ENCODE results near the gene LRRC58.

The LRRC58 gene

GRCh38 chr3:120311863-120312794, 37.0 kb downstream of the LRRC58 start:
- no peak overlapping the region for H3K4me3 ChIP-seq
- no peak overlapping the region for H3K27ac ChIP-seq
- no peak for DNase-seq (ENCODE audit: low spot score)
- TF ChIP-seq CTCF (IDR thresholded peaks at IDR 0.05) = no peak

- Histone ChIP-seq H3K4me3 (no peak overlapping the region), H3K27ac (no peak overlapping the region)
- TF ChIP-seq CTCF (IDR thresholded peaks at IDR 0.05) = no peak
- DNase-seq (ENCODE audit: low spot score) = no peak
These were observed 42.4 kb downstream of the LRRC58 start for GRCh38 chr3:120306519-120307455.

- Histone ChIP-seq H3K27ac (no peak overlapping the region), H3K4me3 (no peak overlapping the region)
- DNase-seq (ENCODE audit: low spot score) = no peak
- no peak for TF ChIP-seq CTCF (IDR thresholded peaks at IDR 0.05)
These were observed 44.5 kb downstream of the LRRC58 start for GRCh38 chr3:120304616-120305015.

- no peak for DNase-seq (ENCODE audit: low spot score)
- no peak overlapping the region for H3K4me3 ChIP-seq
- H3K27ac ChIP-seq = no peak overlapping the region
- TF ChIP-seq CTCF (IDR thresholded peaks at IDR 0.05) = no peak
These were observed 46.8 kb downstream of the LRRC58 start for GRCh38 chr3:120302361-120302760.

- H3K4me3 ChIP-seq = no peak overlapping the region
- no peak overlapping the region for H3K27ac ChIP-seq
- TF ChIP-seq CTCF (IDR thresholded peaks at IDR 0.05) = no peak
- no peak for DNase-seq (ENCODE audit: low spot score)
These were observed 48.2 kb downstream of the LRRC58 start for GRCh38 chr3:120300971-120301370.

GRCh38 chr3:120299403-120299802, 49.8 kb downstream of the LRRC58 start:
- H3K4me3 ChIP-seq = no peak overlapping the region
- DNase-seq (ENCODE audit: low spot score) = no peak
- no peak for TF ChIP-seq CTCF (IDR thresholded peaks at IDR 0.05)
- no peak overlapping the region for H3K27ac ChIP-seq
